Measurements from ENCODE around the gene RBM47.
A peak's percentile ranks its signal among the peaks of the same experiment; 100 is the strongest.
"Not testable (repeated sequence)": the region's sequence is repeated elsewhere in the genome, so short reads cannot be mapped to it uniquely, and the experiment has no call there.

The RBM47 gene

DNA sequence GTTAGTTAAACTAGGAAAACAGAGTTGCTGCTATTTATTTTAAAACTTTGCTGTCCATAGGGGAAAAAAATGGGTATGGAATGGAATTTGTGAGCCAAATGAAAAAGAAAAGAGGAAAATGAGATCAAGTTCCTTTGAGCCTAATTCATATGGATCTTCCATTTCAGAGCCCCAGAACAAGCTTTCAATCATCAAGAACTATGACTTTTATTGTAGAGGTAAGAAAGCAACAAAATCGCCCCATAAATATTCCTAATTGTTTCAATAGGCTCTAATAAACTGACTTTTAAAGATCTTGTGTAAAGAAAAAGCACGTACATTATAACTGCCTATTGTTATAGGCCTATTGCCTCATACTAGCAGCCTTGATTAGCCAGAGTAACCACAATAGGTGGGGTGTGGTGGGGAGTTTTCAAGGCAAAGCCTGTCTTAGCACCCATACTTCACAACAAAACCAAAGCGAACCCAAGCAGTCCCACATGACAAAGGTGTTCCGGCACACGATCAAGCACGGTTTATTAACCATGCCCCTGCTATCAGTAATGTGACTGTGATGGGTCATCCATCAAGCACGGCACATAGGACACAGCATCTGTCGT, 44.4 kb downstream of the RBM47 start:
- no peak for DNase-seq

DNA sequence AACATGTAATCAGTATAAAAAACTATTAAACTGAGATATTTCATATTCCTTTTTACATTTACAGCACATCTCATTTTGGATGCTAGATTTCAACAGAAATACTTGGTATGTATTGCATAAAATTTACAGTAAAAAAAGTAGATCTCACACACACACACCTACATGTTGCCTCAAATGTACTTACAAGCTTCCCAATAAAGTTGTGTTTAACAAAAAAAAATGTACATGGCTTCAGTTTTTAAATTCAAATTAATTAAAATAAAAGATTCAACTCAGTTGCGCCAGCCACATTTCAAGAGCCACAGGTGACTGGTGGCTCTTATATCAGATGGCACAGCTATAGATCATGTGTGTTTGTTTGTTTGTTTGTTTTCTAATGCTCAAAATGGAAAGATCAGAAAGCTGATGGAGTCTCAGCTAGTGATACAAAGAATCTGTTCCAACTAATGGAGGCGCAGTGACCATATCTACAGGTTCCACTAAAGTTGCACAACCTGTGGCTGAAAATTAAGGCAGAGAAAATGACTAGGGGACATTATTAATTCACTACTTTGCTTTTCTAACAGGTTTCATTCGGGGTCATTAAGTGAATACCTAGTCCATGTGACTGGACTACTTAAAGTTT, 45.0 kb downstream of the RBM47 start:
- DNase-seq = no peak

DNA sequence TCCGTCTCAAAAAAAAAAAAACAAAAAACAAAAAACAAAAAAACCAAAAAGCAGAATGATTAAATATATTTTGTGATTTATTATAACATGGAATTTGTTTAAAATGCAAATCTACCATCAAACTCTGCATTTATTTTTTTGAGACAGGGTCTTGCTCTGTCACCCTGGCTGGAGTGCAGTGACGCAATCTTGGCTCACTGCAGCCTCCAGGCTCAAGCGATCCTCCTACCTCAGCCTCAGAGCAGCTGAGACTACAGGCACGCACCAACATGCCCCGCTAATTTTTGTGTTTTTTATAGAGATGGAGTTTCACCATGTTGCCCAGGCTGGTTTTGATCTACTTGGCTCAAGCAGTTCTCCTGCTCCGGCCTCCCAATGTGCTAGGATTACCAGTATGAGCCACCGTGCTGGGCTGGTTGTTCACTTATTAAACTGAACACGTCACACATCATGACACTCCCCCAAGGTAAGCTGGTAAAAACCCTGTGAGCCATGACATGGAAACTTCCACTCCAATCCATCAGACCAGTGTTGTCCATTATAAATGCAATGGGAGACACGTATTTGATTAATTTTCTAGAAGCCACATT, 45.7 kb downstream of the RBM47 start:
- DNase-seq = no peak

DNA sequence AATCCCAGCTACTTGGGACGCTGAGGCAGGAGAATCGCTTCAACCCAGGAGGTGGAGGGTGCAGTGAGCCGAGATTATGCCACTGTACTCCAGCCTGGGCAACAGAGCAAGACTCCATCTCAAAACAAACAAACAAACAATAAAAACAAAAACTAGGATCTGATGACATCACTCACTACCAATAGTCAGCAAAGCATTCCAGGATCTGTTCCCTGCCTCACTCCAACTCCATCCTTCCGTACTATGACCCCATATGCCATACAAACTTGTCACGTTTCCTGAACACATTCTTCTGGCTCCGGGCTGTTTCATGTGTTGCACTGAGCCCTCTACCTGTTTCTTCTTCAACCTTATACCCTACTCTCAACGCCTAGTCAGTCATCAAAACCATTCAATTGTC, 47.3 kb downstream of the RBM47 start:
- DNase-seq = no peak

DNA sequence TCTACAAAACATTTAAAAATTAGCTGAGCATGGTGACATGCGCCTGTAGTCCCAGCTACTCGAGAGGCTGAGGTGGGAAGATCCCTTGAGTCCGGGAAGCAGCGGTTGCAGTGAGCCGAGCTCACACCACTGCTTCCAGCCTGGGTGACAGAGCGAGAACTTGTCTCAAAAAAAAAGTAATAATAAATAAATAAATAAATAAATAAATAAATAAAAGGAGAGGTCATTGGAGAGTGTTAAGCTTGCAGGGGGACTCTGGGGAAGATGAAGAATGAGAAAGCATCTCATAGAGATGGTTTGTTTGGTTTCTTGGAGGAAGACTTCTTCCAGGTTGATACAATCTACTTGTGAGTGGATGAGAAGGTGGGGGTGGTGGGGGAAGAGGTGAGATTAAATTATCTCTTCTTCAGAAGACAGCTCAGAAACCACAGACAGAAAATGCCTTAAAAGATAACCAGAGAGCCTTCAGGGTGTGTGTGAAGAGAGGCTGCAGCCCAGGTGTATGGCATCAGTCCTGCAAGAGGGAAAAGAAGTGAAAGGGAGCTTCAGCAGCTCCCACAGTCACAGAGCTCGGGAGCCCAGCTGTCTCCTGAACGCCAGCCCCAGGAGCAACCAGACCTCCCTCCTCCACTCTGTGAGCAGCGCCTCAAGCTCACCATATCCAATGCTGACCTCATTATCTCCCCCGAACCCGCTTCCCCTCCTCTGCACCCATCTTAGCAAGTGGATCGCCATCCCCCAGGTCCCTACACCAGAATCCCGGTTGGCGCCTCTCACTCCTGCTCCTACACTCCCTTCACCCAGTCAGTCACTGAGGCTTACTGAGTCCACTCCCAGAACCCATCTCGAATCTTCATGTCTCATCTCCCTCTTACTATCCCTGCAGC, 48.2 kb downstream of the RBM47 start:
- no peak for DNase-seq

DNA sequence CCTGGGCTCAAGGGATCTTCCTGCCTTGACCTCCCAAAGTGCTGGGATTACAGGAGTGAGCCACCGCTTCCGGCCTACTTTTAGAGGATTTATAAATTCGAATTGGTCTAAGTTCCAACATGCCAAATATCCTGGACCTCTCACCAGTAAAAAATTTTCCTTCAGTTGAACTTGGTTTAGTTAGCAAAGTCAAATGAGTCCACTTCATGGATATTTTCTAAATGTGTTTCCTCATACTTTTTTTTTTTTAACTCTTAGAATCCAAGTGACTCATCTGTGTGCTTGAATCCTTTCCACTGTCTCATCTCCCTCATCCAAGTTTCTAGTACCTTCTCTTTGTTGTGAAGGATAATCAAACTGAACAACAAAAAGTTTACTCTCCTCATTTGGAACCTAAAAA, 49.7 kb downstream of the RBM47 start:
- DNase-seq = no peak

DNA sequence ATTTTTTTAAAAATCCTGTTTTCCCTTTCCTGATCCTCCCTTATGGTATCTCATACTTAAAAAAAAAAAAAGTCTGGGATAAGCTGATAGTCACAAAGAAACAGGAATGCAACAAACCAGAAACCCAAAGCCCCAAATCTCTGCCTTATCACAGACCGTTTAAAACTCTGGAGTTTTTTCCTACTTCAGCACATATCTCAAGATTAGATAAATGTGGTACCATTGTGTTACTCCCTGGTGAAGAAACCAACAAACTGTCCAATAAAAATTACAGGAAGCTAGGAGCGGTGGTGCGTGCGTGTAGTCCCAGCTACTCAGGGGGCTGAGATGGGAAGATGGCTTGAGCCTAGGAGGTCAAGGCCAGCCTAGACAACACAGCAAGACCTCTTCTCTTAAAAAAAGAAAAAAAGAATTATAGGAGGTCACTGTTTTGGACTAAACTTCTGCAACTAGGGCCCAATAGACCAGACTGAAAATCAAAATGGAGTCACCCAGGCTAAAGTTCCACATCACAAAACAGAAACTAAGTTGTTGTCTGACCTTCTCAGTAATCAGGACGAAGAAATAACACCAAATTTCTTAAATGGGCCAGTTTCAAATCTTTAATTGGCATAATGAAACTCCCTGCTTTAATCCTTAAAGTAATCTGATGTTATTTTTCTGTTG, 51.9 kb downstream of the RBM47 start:
- DNase-seq = no peak

DNA sequence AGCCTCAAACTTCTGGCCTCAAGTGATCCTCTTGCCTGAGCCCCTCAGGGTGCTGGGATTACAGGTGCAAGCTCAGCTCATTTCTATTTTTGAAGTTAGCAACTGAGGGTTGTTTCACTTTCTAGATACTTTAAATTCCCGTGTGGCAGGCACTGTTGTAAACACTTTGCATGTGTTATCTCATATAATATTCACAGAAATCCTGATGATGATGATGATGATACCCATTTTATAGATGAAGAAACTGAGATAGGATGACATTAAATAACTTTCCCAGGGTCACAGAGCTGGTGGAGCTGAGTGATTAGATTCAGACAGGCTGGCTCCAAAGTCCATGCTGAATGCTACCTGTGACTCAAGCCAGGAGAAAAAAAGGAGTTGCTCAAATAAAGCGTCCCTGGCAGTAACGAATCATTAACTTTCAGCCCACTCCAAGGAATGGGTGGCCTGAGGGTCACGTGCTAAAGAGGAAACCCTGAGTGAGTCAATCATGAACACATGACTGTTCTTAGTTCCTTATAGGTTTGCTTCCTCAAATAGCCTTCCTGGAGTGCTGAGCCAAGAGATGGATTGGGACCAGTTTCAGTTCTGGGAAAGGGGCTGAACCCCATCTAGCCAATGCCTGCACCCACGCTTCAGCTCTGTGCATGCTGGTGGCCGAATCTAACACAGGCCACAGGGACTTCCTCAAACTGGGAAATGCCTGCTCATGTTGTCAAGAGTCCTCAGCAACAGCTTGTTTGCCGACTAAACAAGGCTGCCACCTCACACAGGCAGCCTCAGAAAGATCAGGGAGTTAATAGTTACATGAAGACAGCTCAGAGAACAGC, 52.8 kb downstream of the RBM47 start:
- DNase-seq = peak; percentile 43

DNA sequence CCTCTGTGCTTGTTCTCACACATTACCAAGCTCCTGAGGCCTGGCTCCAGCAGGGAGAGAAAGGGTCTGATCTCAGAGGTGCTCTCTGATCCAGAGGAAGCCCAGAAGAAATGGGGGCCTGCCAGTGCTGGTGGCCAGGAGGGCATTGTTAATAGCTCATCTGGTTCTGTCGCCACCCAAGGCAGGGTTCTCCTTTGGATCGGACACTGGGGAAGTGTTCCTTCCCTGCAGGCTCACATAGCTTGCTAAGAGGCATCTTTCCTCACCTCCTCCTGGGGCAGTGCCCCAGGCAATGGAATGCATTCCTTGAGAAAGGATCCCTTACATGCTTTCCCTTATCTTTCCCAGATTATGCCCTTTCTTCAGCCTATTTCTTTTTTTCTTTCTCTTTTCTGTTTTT, 53.8 kb downstream of the RBM47 start:
- DNase-seq = no peak

DNA sequence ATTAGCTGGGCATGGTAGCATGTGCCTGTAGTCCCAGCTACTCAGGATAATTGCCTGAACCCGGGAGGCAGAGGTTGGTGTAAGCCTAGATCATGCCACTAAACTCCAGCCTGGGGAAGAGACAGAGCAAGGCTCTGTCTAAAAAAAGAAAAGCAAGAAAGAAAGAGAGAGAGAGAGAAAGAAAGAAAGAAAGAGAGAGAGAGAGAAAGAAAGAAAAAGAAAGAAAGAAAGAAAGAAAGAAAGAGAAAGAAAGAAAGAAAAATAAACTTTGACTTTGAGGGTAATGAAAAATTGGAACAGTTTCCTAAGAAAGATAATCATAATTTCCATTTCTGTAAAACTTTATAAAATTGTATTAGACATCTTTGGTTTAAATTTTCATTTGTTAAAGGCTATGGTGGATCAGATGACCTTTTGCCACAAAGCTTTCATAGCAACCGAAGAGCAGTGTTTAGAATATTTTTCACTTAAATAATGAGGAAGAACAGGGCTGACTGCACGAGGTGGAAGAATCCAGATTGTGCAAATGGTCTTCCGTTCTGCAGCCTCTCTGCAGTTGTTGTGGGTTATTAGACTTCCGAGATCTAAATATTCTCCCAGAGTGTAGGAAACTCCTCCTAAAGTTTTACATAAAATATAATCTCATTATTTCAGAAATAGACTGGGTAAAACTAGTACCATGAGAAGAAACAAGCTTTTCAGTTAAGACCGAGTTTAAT, 55.9 kb downstream of the RBM47 start:
- no peak for DNase-seq

DNA sequence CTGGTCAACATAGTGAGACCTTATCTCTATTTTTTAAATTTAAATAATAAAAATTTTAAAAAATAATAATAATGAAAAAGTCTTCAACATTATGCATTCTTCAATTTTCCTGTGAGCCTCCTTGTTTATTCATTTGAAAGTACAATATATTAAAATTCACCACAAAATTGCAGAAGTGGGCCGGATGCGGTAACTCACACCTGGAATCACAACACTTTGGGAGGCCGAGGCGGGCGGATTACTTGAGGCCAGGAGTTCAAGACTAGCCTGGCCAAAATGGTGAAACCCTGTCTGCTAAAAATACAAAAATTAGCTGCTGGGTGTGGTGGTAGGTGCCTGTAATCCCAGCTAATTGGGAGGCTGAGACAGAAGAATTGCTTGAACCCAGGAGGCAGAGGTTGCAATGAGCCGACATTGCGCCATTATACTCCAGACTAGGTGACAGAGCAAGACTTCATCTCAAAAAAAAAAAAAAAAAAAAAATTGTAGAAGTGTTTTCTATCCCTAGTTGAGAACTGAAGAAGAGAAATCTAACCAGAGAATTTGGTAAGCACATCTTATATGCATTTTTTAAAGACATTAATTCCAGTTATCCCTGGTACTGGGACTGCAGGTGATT, 56.9 kb downstream of the RBM47 start:
- no peak for DNase-seq

DNA sequence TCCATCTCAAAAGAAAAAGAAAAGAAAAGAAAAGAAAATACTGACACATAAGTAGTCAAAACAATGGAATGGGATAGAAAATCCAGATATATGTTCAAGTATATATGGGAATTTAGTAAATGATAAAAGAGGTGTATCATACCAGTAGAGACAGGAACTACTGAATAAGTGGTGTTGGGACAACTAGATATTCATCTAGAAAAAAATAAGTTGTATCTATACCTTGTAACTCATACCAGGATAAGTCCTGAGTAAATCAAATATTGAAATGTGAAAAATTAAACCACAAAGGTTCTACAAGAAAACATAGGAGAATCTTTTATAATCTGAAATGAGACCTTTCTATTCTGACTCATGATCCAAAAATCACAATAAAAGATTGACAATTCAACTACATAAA, 58.5 kb downstream of the RBM47 start:
- DNase-seq = no peak

DNA sequence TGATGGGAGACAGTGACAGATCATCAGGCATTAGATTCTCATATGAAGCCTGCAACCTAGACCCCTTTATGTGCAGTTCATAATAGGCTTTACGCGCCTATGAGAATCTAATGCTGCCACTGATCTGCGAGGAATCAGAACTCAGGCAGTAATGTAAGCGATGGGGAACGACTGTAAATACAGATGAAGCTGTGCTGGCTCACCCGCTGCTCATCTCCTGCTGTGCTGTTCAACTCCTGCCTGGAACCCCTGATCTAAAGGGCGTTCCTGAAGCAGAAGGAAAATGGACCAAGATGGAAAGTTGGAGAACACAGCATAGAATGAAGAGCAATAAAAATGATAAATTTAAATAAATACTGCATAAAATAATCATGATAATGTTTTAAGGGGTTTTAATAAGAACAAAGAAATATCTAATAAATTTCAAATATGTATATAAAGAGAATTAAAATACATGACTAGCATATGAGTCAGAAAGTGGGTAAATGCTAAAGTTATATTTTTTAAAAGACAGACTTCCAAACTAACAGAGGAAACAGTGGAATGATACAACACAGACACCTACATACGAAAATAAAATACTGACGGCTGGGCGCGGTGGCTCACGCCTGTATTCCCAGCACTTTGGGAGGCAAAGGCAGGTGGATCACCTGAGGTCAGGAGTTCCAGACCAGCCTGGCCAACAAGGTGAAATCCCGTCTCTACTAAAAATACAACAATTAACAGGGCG, 59.2 kb downstream of the RBM47 start:
- no peak for DNase-seq

DNA sequence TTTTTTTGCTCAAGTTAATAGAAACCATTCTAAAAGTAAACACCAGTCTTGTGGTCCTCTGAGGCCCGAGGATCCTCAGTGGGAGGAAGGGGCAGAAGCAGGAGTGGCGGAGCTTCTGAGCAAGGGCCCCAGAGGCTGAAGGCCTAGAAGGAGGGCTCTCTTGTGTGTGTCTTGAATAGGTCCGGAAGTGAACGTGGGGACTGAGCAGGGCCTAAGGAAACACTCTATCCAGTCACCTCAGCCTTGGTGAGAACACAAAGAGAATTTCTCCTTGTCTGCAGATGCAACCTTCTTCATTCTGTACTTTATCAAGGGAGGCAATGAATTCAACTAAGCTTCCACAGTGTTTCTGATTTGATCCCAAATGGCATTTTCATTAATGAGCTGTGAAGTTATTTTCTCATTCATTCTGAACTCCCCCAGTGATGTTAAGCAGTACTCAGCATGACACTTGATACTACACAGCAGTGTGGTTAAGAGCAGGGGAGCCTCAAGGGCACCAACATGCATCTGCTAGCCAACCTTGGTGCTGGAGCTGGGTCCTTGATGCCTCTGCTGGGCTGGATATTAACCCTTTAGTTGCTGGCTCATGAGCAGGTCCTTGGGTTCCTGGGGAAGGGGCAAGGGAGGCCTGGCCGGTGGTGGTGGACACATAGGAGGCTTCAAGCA, 64.7 kb downstream of the RBM47 start:
- no peak for DNase-seq

DNA sequence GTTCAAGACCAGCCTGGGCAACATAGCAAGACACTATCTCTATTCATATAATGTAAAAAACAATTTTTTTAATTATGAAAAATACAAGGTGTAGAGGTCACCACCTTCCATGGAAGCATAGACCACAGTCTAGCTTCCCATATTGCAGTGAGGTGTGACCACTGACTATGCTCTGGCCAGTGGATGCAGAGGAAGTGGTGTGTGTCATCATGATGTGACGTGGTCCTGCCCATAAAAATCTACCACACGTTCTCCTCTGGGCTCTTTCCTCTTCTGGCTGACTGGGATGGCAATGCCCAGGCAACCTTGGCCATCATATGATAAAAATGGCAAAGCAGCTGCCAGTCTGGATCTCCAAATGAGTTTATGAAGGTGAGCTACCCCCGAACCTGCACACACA, 65.7 kb downstream of the RBM47 start:
- DNase-seq = no peak

DNA sequence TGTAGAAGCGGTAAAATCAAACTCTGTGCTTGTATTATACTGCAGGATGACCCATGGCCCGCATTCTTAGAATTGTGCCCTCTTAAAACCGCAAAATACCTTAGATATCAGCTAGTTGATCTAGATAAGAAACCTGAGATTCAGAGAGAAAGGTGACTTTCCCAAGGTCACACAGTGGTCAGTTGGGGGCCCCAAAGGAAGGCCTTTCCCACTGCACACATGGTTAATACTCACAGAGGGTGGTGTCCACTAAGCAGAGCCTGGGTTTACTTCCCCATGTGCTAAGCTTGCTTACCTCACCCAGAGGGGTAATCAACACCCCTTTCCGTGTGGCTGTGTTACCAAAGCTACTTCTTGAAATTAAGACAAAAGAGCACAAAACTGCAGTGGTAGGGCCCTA, 66.3 kb downstream of the RBM47 start:
- no peak for DNase-seq

DNA sequence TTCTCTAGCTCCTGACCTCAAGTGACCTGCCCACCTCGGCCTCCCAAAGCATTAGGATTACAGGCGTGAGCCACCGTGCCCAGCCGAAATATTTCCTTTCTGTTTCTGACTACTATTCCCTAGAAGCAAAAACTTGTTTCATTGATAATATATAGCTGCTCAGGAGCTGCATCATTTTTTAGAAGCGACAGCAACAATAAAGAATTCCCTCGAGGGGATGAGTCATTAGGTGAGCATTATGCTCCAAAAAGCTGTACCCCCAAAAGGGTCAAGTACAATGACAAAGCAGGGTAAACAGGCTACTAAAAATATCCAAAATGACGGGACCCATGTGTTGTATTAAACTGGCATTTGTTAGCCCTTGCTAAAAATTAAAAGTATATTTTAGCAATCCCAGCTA, 67.0 kb downstream of the RBM47 start:
- DNase-seq = no peak

DNA sequence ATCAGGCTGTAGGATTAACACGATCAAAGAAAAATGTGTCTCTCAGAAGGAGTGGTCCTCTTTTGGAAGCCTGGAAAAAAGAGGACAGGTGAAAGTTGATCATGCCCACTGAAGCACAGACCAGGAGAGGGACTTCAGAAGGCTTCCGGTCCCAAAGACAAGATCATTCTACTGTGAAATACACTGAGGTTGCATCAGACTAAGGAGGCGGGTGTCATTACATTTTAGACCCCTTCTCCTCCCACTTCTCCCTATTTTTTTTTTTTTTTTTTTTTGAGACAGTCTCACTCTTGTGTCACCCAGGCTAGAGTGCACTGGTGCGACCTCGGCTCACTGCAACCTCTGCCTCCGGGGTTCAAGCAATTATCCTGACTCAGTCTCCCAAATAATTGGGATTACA, 67.5 kb downstream of the RBM47 start:
- no peak for DNase-seq

DNA sequence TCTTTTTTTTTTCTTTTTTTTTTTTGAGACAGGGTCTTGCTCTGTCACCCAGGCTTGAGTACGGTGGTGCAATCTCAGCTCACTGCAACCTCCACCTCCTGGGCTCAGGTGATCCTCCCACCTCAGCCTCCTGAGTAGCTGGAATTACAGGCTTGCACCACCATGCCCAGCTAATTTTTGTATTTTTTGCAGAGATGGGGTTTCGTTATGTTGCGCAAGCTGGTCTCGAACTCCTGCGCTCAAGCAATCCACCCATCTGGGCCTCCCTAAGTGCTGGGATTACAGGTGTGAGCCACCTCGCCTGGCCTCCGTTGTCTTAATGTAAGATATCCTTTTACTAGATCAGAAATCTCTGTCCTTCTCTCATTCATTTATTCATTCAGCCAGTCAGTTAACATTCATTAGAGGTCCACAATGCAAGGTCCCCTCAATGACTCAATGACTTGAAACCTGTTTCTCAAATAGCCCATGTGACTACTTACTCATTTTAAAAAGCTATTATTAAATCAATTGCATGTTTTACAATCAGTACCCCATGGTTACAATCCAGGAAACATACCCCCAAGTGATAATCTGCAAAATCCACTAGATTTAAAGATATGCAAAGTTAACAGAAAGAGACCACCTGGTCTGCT, 68.0 kb downstream of the RBM47 start:
- not testable (repeated sequence) for DNase-seq
